Measurements from ENCODE around the gene N4BP3.
"Not testable (repeated sequence)": the region's sequence is repeated elsewhere in the genome, so short reads cannot be mapped to it uniquely, and the experiment has no call there.

Gene N4BP3

DNA sequence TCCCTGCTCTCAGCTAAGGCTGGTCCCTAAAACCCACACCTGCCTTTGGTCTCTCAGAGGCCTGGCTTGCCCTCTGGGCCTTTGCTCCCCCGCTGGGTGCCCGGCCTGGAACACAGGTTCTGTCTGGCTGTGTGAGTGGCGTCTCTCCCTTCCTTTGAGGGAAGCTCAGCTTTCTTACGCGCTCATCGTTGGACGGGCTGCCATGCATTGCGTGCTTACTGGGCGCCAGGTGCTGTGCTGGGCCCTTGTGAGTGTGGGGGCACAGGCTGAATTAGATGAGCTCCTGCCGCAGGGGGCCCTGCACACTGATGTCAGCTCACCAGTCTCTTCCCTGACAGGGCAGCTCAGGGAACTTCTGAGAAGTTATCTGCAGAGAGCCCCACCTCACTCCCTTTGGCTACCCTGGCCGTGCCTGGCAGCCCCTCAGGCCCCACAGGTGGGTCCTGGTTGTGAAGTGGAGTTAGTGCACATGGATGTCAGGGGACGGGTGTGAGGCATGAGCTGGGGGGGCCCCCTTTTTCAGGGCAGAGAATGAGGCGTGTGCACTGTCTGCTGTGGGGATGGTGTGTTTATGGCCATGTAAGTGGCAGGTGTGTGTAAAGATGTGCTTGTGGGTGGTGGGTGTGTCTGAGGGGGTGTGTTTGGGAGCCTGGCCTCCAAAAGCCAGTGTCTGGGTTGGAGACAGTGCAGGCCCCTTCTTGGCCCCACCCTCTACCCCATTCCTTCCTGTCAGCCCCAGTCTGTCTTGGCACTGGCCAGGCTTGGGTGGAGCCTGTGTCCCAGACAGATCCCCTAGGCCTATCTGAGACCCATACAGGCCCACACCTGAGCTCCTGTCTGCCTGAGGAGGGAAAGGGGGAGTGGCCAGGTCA, 10.0 kb downstream of the N4BP3 start:
- no peak for DNase-seq (ENCODE audit: low spot score)
- Histone ChIP-seq H3K27ac (no peak overlapping the region), H3K4me3 (no peak overlapping the region)
- TF ChIP-seq, protein P1, sequence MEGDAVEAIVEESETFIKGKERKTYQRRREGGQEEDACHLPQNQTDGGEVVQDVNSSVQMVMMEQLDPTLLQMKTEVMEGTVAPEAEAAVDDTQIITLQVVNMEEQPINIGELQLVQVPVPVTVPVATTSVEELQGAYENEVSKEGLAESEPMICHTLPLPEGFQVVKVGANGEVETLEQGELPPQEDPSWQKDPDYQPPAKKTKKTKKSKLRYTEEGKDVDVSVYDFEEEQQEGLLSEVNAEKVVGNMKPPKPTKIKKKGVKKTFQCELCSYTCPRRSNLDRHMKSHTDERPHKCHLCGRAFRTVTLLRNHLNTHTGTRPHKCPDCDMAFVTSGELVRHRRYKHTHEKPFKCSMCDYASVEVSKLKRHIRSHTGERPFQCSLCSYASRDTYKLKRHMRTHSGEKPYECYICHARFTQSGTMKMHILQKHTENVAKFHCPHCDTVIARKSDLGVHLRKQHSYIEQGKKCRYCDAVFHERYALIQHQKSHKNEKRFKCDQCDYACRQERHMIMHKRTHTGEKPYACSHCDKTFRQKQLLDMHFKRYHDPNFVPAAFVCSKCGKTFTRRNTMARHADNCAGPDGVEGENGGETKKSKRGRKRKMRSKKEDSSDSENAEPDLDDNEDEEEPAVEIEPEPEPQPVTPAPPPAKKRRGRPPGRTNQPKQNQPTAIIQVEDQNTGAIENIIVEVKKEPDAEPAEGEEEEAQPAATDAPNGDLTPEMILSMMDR (IDR thresholded peaks at IDR 0.05) = no peak

GRCh38 chr5:178123966-178124925, 10.9 kb downstream of the N4BP3 start:
- TF ChIP-seq, protein P1 (IDR thresholded peaks at IDR 0.05) = no peak
- no peak for DNase-seq (ENCODE audit: low spot score)
- Histone ChIP-seq H3K4me3 (no peak overlapping the region), H3K27ac (no peak overlapping the region)

DNA sequence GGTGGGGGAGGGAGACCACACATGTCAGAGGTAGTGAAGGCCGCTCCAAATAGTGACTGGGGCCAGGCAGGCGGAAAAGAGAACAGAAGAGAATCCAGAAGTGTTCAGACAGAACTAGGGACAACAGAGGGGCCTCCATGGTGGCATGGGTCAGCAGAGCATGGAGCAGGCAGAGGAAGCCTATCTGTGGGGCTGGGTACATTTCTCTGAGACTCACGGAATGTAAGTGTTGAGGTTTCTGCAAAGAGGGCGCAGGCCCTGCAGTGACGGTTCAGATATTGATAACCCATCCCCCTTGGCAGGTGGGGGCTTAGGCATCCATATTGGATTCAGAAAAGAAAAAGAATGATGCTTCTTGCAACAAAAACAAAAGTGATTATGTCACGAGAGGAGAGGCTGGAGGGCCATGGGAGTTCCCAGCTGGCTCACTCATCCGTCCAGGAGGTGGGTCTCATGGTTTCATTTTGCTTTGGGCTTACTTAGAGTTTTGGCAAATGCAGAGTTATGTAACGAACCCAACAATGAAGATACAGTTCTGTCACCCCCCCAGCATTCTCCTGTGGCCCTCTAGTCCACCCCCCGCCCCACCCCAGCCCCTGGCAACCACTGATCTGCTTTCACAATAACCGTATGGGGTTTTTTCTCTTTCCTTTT, 12.0 kb downstream of the N4BP3 start:
- TF ChIP-seq, protein P1 (IDR thresholded peaks at IDR 0.05) = no peak
- Histone ChIP-seq H3K27ac (no peak overlapping the region), H3K4me3 (no peak overlapping the region)
- no peak for DNase-seq (ENCODE audit: low spot score)

DNA sequence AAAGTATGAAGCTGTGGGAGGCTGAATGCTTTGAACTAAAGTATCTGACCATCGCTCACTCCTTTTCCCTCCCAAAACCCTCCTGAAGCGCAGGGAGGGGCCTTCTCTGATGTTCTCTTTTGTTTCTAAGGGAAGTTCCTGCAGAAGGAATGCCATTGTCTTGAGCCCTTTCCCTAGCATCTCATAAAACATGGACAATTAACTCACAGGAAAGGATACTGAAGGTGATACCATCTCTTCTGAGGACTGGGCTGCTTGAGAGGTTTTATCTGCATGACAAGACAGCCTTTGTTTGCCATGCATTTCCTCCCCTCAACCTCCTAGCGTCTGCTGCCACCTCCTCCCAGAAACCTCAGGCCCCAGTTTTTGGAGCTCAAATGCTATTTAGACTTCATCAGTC, 13.2 kb downstream of the N4BP3 start:
- no peak for DNase-seq (ENCODE audit: low spot score)
- Histone ChIP-seq H3K27ac (no peak overlapping the region), H3K4me3 (no peak overlapping the region)
- TF ChIP-seq, protein P1 (IDR thresholded peaks at IDR 0.05) = no peak

DNA sequence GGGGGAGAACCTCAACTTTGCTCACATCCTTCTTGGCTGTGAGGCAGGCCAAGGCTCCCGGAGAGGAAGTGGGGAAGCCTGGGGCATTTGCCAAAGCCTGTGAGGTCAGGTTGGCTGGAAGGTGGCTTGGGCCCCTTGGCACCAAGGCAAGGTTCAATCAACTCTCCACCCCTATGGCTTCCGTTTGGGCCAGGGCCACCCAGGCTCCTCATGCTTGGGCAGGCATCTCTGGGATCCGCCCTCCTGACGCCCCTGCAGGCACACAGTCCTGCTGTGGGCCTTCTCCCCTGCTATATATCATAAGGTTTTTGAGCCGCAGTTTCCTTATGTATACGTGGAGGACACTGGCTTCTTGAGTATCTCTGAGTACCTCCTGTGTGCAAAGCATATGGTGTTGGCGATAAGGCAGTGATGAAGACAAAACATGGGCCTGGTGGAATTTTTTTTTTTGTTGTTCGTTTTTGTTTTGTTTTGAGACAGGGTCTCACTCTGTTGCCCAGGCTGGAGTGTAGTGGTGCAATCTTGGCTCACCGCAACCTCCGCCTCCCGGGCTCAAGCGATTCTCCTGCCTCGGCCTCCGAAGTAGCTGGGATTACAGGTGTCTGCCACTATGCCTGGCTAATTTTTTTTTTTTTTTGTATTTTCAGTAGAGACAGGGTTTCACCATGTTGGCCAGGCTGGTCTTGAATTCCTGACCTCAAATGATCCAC, 14.1 kb downstream of the N4BP3 start:
- H3K27ac ChIP-seq; H3K4me3 ChIP-seq; DNase-seq (ENCODE audit: low spot score): not testable (repeated sequence)

DNA sequence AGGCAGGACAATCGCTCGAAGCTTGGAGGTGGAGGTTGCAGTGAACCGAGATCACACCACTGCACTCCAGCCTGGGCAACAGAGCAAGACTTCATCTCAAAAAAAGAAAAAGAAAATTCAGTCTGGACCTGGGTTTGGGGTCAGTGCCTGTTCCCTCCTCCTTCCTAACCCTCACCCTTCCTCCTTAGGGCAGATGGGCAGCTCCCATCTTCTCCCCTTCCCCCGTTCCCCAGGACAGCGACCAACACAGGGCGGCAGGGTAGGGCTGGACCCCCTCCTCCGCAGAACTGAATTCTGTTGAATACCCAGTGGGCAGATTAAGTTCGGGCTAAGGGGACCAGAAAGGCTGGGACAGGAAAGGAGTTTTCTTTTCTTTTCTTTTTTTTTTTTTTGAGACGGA, 16.0 kb downstream of the N4BP3 start:
- TF ChIP-seq, protein P1 (IDR thresholded peaks at IDR 0.05) = no peak

DNA sequence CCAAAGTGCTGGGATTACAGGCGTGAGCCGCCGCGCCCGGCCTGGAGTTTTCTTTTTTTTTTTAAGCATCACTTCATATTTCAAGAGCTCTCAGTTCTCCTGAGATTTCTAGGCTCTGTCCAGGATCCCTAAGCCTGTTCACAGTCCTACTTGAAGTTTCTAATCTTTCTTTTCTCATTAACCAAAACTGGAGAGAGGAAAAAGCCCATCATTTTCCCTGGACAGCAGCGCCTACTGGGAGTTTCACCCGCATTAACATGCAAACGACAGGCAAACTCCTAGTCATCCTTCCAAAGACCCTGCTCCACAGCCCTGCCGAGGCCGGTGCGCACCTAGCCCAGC, 16.9 kb downstream of the N4BP3 start:
- peak overlapping the region; percentile 88 to 95 for H3K27ac ChIP-seq
- not testable (repeated sequence) for DNase-seq (ENCODE audit: low spot score)
- peak overlapping the region; percentile 84 for H3K4me3 ChIP-seq

More for the DNA sequence above, 16.0 kb downstream of the N4BP3 start:
- Histone ChIP-seq H3K4me3 (no peak overlapping the region), H3K27ac (no peak overlapping the region)
- DNase-seq (ENCODE audit: low spot score) = no peak

Measured in coronary artery (tissue), 2 donors.